Stimulated activated CD4-positive, alpha-beta T cell treated with anti-CD3 and anti-CD28 coated beads, Interleukin-4, amount 100 ng/mL, for 24 hours (primary cell): ENCODE data around the gene RBMS3.
"Not testable (repeated sequence)": the region's sequence is repeated elsewhere in the genome, so short reads cannot be mapped to it uniquely, and the experiment has no call there.

Source experiments
- DNase-seq: peaks from one replicate; pipeline ENCODE4 v3.0.0-alpha.2; 2020

RBMS3 gene

DNA sequence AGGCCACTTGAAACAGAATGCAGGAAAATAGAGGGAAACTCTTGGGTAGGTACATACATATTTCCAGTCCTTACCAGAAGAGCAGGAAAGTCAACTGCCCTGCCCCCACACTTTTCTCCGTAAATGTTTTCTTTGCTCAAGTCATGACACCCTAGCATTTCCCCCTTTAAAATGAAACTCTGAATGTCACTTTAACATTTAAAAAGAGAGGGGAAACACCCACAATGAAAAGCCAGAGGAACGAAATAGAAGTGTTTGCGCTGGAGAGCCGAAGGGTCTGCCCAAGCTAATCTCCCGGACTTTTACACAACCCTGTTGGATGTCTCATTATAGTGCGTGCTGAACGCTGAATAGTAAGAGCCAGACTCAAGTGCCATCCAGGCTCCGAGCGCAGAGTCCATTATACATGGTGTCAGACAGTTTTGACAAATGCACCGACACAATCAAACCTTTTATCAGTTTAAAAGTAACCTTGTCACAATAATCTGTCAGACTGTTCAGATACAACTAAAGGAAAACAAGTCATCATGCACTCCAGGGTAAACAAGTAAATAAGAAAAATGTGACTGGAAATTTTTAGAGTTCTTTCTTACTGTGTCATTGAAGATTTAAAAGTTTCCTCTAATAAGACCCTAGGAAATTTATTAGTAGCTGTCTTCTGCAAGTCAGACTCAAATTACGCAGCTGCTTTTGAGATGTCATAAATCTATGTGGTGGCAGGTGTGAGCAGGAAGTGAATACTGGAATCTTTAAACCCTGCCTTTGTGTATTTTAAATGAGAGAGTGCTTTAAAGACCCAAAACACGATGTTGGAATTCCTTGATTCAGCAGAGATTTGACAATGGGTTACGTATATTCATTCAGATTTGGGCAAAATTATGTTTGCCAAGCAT, 159.8 kb downstream of the RBMS3 start:
- no peak for DNase-seq

DNA sequence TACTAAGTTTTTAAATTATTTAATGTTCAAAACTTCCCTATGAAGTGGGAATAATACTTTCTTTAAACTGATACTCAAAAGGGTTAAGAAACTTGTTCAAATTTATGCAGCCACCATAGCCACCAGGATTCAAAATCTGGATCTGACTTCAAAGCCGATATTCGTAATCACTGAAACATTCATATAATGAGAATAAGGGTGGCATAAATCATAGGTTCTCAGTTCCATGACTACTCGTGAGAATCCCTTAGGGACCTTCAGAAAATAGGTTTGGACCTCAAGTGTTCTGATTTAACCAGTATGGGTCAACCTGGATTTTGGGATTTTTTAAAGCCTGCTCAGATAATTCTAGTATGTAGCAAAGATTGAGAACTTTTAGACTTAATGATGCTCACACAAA, 160.6 kb downstream of the RBMS3 start:
- DNase-seq, result no peak

DNA sequence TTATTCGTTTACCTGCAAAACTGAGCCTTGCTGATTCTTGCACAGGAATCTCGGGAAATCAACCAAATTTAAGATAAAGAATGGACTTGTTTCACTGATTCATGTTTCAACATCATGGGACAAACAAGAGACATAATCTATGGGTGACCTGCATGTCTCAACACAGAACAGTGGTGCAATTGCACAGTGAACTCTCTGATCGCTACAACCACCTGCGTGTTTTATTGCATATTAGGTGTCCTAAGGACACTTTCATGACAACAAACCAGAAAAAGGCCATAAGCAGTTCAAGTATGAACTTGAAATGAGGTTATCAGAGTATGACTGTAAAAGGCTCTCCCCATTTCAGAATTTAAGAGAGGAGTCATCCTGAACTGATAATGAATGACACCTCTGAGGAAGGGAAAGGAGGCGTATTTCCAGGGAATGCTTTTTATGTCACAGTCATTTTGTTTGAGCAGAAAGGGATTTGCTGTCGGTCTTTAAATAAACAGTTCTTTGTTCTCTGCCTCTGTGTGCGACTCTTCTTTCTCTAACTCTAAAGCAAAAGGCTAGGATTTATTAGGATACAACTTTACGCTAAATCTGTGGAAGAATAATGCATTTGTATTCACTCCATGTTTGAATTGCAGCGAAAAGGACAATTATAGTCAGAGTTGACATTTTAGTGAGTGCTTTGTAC, 167.2 kb downstream of the RBMS3 start:
- DNase-seq, result no peak

DNA sequence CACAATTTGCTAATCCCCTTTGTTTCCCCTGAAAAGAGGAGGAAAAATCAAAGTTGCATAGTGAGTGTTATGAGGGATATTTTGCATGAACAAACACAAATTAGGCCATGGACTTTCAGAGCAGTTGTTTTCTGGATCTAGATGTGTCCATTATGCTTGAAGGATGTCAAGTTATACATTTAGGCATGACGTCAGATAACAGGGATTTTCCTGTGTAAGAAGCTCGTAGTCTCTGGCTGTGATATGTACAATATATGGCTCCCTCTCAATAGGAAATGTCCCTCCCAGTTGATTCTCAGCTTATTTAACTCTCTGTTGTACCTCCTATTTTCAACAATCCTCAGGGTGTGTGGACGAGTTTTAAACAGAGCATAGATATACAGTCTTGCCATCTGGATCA, 171.0 kb downstream of the RBMS3 start:
- no peak for DNase-seq

DNA sequence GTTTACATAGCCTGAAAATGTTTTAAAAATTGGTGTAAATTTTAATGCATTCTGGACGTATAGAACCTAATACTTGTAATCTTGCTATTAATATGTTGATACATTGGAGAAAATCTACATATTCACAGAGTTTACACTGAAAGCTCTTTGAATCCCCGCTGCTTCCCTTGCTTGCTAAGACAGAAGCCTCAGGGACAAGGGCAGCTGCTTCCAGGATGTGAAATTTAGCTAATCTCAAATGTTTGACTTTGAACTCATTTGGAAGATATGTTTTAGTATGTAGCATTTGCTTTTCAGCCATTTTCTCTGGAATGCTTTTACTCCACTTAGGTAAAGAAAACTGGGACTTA, 172.0 kb downstream of the RBMS3 start:
- DNase-seq, result no peak

DNA sequence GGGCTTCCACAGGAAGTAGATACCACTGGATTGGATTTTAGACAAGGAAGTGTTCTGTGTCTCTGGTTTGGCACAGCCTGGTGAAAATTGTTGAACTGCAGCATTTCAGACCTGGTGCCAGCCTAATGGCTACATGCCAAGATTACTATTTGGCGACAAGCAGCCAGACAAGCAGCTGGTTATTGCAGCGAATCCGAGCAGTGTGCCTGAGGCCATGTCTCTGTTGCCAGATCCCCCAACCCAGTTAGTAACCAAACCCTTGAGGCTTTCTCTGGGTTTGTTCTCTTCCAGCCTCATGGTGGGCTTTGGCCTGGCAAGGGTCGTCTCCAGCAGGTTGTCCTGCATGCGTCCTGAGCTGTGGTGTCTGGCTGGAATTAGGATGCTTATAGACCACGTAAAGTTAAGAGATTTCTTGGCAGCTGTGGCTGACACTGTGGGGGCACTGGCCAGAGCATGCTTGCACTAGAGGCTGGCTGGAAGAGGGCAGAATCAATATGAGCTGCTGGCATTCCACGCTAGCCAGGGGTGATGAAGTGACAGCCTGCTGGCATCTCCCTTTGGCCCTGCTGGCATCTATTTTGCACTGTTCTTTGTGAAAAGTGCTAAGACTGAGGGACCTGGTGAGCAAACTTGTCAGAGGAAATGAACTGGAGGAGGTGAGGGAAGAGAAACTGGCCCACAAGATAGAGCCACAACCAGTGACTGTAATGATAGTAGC, 172.6 kb downstream of the RBMS3 start:
- no peak for DNase-seq

DNA sequence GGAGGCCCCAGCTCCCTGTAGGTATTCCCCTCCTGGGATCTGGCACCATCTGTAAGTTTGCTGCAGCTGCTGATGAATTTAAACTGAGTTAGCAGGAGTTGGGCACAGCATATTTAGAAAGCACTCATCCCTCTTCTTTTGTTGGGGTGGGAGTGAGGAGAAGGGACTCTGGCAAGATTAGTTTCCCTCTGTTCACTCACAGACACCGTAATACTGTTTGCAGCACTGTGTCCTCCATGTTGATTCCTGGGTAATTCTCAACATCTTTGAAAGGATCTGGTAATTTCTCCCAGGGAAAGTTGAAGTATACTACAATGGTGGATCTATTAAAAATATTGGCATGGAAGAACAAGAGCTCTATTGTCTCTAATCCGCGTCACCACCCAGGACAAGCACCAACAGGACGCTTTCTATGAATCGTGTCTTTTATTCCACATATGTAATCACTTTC, 173.3 kb downstream of the RBMS3 start:
- no peak for DNase-seq

DNA sequence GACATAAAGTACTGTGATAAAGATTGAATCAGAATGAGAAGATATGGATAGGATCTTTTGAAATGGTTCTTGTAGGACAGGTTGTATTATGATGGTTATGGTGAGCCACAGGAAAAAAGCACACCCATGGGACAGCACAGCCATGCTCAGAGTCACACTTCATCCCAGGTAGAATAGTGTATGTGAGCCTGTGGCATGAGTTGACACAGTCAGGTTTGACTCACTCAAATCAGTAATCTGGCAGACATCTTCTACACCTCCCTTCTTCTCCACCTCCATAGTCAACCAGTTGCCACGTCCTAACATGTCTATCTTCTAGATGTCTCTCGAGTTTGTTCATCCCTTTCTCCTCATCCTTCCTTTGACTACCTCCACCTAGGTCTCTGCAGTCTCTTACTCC, 176.0 kb downstream of the RBMS3 start:
- no peak for DNase-seq

DNA sequence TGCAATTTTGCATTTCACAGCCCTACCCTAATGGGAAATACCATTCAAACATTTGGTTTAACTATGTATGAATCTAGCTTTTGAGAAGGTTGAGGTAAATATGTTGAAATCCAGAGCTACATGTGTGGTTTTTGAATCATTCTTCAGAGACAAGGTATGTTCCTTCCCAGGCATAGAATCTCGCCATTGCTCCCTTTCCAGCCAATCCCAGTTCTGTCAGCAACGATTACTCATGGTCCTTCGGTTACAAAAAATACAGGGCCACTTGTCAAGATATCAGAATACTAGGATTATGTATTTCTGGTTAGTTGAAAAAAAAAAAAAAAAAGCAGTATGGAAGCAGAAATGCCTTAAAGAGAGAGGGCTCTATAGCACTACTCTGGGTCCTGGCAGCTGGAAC, 182.4 kb downstream of the RBMS3 start:
- DNase-seq, result no peak

DNA sequence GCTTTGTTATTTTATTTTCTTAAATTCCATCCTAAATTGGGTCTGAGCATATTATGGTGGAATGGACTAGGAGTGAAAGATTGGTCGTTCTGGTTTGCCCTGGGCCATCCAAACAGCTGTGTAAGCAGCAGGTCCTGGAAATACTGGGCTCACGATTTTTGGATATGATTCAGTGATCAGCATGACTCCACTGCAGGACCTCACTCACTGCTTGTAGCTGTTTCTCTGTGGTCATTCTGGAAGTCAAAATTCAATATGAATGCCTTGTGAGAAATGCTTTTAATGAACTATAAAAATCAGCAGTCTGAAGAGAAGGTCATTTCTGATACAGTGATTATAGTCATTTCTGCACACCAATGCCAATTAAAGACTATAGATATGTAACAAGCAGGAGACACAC, 185.0 kb downstream of the RBMS3 start:
- no peak for DNase-seq

DNA sequence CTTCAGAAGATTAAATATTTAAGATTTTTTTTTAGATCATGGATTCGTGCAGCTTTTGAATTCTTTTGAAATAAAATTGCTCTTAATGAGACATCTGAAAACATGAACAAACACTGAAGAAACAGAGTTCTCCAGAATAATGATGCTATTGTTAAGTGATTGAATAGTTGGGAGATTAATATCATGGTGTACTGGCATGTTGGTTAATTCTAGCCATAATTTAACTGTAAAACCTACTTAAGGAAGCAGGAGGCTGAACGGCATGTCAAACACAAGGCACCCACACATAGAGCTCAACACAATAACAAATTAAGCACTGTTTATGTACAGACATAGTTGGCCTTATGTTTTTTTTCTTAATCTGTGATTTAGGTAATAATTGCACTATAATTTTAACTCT, 185.6 kb downstream of the RBMS3 start:
- no peak for DNase-seq

DNA sequence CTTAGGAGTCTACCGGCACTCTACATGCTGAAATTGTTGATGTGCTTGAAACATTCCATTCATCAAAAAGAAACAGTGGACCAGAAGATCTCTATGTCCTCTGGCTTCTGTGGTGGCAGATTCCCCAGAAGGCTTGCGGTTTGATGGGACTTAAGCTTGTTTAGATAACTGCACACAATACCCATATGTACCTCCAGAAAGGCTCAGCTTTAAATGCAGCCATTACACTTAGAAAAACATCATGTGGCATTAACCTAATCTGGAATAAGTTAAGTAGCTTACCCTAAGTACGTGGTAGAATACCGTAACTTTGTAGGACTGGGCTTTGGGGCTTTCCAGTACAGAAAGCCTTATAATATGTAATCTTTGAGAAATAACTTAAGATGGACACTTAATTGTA, 187.3 kb downstream of the RBMS3 start:
- no peak for DNase-seq

DNA sequence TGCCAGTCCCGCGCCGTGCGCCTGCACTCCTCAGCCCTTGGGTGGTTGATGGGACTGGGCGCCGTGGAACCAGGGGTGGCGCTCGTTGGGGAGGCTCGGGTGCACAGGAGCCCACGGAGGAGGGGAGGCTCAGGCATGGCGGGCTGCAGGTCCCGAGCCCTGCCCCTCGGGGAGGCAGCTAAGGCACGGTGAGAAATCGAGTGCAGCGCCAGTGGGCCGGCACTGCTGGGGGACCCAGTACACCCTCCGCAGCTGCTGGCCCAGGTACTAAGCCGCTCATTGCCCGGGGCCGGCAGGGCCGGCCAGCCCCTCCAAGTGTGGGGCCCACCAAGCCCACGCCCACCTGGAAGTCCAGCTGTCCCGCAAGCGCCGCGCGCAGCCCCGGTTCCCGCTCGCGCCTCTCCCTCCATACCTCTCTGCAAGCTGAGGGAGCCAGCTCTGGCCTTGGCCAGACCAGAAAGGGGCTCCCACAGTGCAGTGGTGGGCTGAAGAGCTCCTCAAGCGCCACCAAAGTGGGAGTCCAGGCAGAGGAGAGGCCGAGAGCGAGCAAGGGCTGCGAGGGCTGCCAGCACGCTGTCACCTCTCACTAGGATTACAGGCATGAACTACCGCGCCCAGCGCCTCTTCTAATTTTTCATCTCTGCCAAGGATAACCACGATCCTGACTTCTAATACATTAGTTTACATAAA, 192.8 kb downstream of the RBMS3 start:
- not testable (repeated sequence) for DNase-seq

DNA sequence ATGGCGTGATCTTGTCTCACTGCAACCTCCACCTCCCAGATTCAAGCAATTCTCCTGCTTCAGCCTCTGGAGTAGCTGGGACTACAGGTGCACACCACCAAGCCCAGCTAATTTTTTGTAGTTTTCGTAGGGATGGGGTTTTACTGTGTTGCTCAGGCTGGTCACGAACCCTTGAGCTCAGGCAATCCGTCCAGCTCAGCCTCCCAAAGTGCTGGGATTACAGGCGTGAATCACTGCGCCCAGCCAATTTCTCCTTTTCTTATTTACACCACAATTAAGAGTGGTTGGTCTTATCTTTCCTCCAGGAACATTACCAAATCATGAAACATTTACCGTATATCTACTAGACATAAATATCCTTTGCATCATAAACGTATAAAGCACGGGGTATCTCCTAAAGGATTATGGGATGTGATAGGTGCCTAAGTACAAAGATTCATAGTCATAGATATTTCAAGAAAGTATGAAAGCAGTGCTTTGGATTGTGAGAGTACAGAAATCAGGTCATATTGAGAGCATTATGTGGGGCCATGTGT, 194.5 kb downstream of the RBMS3 start:
- no peak for DNase-seq

DNA sequence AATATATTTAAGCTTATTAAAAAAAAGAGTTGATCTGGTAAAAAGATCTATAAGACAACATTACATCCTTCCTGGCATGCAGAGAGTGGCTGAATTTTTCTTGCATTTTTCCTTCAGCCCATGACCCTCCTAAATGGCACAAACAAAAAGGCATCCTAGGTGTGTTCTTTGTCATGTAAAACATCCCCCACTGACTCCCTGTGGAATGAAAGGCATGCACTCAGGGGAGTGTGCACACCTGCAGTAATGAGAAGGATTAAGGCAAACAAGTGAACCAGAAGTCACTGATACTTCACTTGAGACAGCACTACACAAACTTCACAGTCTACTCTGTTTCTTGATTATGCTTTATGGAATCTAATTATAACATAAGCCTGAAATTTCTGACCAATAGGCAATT, 195.0 kb downstream of the RBMS3 start:
- no peak for DNase-seq

DNA sequence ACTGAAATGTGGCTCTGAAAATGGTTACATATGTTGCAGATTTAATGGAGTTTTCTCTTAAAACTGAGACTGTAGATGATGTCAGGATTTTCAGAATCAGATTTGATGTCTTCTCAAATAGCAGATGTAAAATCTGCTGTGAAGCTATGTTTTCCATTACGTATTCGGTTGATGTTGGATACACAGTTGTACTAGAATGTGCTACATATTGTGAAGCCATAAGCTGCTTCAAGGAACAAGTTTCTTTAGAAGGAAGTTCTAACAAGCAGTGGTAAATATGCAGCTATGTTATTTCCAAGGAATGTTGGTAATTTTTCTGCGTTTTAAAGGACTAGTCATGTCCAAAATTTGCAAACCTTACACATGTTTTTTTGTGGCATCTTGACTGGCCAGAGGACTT, 197.7 kb downstream of the RBMS3 start:
- no peak for DNase-seq

DNA sequence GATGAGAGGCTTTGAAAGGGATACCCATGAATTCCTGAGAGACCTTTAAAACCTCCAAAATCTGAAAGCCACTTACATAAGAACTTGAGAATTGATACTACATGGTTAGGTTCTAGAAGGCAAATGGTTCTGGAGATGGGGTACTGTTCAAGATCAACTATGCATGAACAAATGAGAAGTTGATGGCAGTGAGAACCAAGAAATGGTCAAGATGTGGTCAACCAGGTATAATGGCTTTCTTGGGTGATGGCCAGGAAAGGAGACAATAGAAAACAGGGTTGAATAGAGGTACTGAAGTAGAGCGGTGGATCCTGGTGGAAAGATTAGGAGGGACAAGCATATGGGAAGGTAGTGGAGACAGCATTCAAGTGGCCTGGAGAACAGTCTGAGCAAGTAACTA, 200.4 kb downstream of the RBMS3 start:
- DNase-seq, result no peak

DNA sequence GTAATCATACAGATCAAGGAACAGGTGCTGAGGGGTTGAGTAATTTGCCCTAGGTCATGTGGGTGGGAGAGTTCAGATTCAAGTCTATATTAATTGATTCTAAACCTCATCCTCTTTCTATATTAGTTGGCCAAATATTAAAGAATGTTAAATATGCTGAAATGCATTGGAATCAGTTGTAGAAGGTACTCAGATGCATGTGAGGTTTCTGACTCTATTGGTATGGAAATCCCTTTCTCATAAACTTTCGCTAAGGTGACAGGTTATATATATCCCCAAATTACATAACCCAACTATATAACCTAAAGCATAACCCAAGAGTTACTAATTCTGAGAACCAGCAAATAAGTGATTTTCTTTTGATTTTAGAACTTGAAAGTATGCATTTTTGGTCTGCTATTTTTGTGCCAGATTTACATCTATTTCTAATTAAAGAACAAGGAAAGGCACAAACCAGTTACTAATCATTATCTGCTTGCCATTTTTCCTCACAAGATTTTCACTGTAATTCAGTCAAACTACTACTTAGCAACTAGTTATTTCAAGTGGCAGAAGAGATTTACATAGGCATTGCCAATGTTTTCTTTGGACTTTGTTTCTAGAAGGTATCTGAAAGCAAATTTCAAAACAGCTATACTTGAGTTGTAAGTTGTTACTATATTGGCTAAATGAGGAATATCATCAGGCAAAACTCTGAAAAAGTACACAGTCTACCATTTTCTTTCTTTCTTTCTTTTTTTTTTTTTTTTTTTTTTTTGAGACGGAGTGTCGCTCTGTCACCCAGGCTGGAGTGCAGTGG, 201.3 kb downstream of the RBMS3 start:
- no peak for DNase-seq

DNA sequence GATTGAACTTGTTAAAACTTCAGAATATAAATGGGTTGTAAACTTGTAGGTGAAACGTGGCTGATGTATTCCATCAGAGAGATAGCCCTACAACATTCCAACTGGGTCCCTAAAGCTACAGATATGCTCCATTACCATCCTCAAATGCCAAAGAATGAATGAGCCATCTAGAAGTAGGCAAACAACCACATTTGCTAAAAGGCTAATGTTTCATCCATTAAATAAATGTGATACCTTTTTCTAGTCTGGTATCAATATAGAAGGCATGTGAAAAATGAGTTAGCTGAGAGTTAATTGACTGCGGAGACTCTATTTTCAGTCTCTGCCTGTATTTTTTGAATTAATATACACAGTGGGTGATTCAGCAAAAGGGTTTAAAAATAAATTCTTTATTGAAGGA, 203.8 kb downstream of the RBMS3 start:
- no peak for DNase-seq

DNA sequence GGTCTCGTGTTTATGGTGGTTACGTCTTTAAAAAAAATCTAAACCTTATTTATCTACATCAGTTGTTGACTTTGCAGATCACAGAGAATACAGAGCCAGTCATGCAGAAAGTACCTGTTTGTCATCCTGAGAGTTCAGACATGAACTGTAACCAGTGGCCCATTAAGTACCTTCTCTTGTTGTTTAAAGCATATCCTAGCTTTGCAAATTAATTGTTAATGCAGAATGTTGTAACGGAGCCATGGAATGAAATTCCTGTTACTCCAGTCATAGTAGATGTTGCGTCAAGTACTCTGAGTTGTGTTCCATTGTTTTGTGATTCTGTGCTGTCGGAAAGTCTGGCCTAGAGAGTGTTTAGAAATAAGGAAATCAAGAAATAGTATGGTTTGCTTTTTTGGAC, 205.2 kb downstream of the RBMS3 start:
- no peak for DNase-seq

DNA sequence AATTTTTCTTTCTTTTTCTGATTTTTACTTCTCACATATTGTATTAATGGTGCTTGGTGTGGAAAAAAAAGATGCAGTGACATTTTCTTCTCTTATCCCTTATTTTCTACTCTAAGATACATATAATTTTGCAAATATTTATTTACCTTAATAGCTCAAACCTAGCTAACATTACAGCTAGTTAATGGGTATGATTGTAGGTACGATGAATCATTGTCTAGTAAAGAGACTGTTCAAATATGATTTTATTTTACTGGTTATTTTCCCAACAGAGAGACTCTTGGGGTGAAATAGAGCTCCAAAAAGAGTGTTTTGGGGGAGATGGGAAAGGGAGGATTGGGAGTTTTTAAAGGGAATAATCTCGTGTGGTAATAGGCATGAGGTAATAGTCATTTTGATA, 206.0 kb downstream of the RBMS3 start:
- DNase-seq, result no peak

DNA sequence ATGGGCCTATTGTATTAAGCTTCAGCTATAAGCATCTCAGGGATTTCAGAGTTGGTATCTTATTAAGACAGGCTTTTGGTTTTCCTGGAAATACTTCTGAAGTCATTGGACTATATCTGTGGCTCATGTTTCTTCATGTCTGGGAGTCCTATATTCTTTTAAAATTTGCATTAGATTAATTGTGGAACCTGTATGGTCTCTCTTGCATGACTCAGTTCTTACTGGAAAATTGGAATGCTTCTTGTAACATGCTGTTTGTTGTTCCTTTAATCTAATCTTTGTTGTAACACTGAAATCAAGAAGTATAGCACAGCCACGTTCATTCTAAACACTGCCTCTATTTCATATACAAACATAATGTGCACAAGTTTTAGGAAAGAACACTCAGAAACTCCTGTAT, 208.1 kb downstream of the RBMS3 start:
- no peak for DNase-seq
